Measurements from ENCODE around the gene KCNMA1. TPM values are rescaled to one million over a fixed set of nuclear protein-coding genes. Genes with fewer than 3 reads are reported as not detected.

Gene KCNMA1
- total and polyA plus RNA-seq, 9 of the 15 experiments (the other 6 are each of a cell fraction or from before 2014, with no cell fraction given), result 0.01 to 0.95 (median 0.15) TPM; not detected in 4

DNA sequence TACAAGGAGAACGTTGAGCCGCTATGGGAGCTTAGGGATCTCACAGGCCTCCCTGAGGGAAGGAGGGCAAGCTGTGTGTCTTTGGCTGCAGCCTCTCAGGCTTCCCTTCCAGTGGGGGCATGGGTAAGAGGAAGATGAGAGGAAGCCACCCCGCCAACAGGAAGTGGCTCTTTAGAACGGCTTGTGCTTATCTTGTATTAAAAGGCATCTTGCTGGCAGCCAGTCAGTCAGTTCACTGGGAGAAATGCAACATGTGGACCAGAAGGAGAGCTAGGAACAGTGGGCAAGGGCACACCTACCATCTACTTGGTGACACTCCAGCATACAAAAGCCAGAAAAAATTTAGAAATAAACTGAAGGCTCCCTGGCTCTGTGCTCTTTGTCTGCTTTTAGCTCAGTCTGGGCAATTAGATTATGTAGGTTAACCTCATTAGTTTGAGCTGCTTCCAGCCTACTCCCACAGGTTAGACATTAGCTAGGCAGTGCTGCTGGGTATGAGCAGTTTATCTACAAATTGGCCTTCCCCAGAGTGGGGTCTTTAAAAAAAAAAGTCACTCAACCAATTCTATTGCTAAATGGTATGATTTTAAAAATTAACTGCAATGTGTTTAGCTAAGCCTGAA lies 595.9 kb downstream of the KCNMA1 start:
- H3K4me3 ChIP-seq, result no peak overlapping the region
- FAIRE-seq (no peak), ATAC-seq (no peak), DNase-seq (ENCODE audit: extremely low read depth in 1 of 4, low spot score in 3 of 4) (no peak)
- H2AFZ ChIP-seq (ENCODE audit: low read depth, low read length), result peak overlapping the region; percentile 29
- no peaks in the 10 kb centered on the region for H3K9me1 ChIP-seq (ENCODE audit: control insufficient read depth, insufficient read depth, low read length)
- H3K79me2 ChIP-seq (ENCODE audit: control insufficient read depth, insufficient read depth, low read length), result no peaks in the 10 kb centered on the region
- no peaks in the 10 kb centered on the region for H4K20me1 ChIP-seq (replicated peaks; ENCODE audit: control insufficient read depth, insufficient read depth, low read length)
- no peak overlapping the region for H3K4me2 ChIP-seq (ENCODE audit: insufficient read depth, low read length)
- H3K9me3 ChIP-seq (replicated peaks; ENCODE audit: control insufficient read depth, insufficient read depth, low read depth, low read length), result no peaks in the 10 kb centered on the region
- no peak for TF ChIP-seq PURB (CRISPR knock-in tag; IDR thresholded peaks at IDR 0.05; ENCODE audit: low read depth)
- TF ChIP-seq SMC3 (conservative IDR thresholded peaks at IDR 0.05; ENCODE audit: insufficient read depth, low read depth, low read length), result no peak
- TF ChIP-seq, protein P1, sequence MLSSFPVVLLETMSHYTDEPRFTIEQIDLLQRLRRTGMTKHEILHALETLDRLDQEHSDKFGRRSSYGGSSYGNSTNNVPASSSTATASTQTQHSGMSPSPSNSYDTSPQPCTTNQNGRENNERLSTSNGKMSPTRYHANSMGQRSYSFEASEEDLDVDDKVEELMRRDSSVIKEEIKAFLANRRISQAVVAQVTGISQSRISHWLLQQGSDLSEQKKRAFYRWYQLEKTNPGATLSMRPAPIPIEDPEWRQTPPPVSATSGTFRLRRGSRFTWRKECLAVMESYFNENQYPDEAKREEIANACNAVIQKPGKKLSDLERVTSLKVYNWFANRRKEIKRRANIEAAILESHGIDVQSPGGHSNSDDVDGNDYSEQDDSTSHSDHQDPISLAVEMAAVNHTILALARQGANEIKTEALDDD (IDR thresholded peaks at IDR 0.05), result peak; percentile 50; the same call in 1 of the 2 replicates
- TF ChIP-seq GABPA (tag; conservative IDR thresholded peaks at IDR 0.05; ENCODE audit: low read depth), result 0 out of 2 replicates have a peak, but pooled peaks have one; percentile 14
- TF ChIP-seq SPI1 (IDR thresholded peaks at IDR 0.05; ENCODE audit: borderline replicate concordance, low read depth, low read length), result peak; percentile 40; the same call in 1 of the 2 replicates
- in situ Hi-C loops (cut with MboI) (no loop called here), intact Hi-C loops (cut with micrococcal nuclease) (no loop called here)
- ChIA-PET CTCF (ENCODE audit: low intra/inter-chr PET ratio) (no interaction called here), POLR2A (interaction anchor here (0.8 kb wide), 1 partner anchor 103 kb away, joined by 3 read pairs; no protein-coding TSS in a partner anchor)
- no peak overlapping the region for H3K27ac ChIP-seq (ENCODE audit: extremely low read depth, low read depth, low read length)
- H3K27me3 ChIP-seq (ENCODE audit: control insufficient read depth in 2 of 2, insufficient read depth in 2 of 2, low read length in 2 of 2), result no peaks in the 10 kb centered on the region
- WGBS (ENCODE audit: insufficient coverage, low coverage, missing lambda C conversion rate), result 0% methylated on average over 4 of the region's 4 CpGs
- no peaks in the 10 kb centered on the region for H3K4me1 ChIP-seq (replicated peaks in 1 of 2; ENCODE audit: control insufficient read depth in 2 of 2, insufficient read depth in 2 of 2, low read length in 2 of 2)
- no peak overlapping the region for H3K9ac ChIP-seq (ENCODE audit: insufficient read depth in 1 of 2, low read depth in 2 of 2, low read length in 2 of 2)
- H3K36me3 ChIP-seq (ENCODE audit: control insufficient read depth, insufficient read depth, low read length), result no peaks in the 10 kb centered on the region
- no TSS peak for BruUV-seq (replicated peaks)
